Aorta (tissue), 5 donors: ENCODE data around the gene SCAF11. TPM values are rescaled to one million over a fixed set of nuclear protein-coding genes. Genes with fewer than 3 reads are reported as not detected.

Source experiments
- ATAC-seq: fragments of 200-7000 bp; cut with Tn5 transposase; one replicate; pipeline ENCODE4 v1.9.1; 2022; ENCODE audit warnings: moderate library complexity; ENCODE audit not compliant: low FRiP score
- DNase-seq, 2 donors: peaks; one replicate each; pipeline ENCODE4 v3.0.0-alpha.2; 2020
- H3K27ac ChIP-seq, 2 donors: one replicate each; pipeline ENCODE4 v1.5.1; 2013; ENCODE audit warnings: low read length in 2 of 2, mild to moderate bottlenecking in 2 of 2, moderate library complexity in 2 of 2, control low read depth in 1 of 2, inconsistent platforms in 1 of 2, low read depth in 1 of 2
- H3K27me3 ChIP-seq, 2 donors: one replicate each; pipeline ENCODE4 v1.6.1; 2013; ENCODE audit warnings: control low read depth in 1 of 2, low read length in 1 of 2, mild to moderate bottlenecking in 1 of 2, moderate library complexity in 1 of 2; ENCODE audit not compliant: insufficient read depth in 2 of 2, control insufficient read depth in 1 of 2
- H3K36me3 ChIP-seq, 2 donors: one replicate each; pipeline ENCODE4 v1.6.1; 2013; ENCODE audit warnings: control low read depth in 1 of 2, low read length in 1 of 2, mild to moderate bottlenecking in 1 of 2; ENCODE audit not compliant: insufficient read depth in 2 of 2, control insufficient read depth in 1 of 2
- H3K4me1 ChIP-seq, 2 donors: one replicate each; pipeline ENCODE4 v1.6.1; 2013; ENCODE audit warnings: low read length in 2 of 2, control low read depth in 1 of 2, mild to moderate bottlenecking in 1 of 2, moderate library complexity in 1 of 2; ENCODE audit not compliant: insufficient read depth in 2 of 2, control insufficient read depth in 1 of 2
- H3K4me3 ChIP-seq, 2 donors: one replicate each; pipeline ENCODE4 v1.5.1; 2013; ENCODE audit warnings: low read length in 2 of 2, control low read depth in 1 of 2, mild to moderate bottlenecking in 1 of 2
- H3K9me3 ChIP-seq: one replicate; pipeline ENCODE4 v1.6.1; 2013; ENCODE audit warnings: mild to moderate bottlenecking, low read length; ENCODE audit not compliant: control insufficient read depth
- WGBS, 2 donors: extraction: QIAGEN DNeasy Blood & Tissue Kit; methylation state at CpG; one replicate each; pipeline ENCODE4 v1.1.7; 2013; 5-methylcytosine and 5-hydroxymethylcytosine counted together
- intact Hi-C, 2 donors: fragments of 100-400 bp; cut with DNase I; formaldehyde crosslinking; loops; one replicate each; pipeline versions ENCODE4 v1.14.2 to v1.15.0; 2022
- polyA plus RNA-seq, 2 donors: library from polyadenylated mRNA; stranded (reverse); fragments of 200-250 nt; gene quantifications; one replicate each; pipeline ENCODE4 v1.2.3, GENCODE V29; 2013
- total RNA-seq, 2 donors: library from RNA; stranded (reverse); fragmentation: NEBNext Ultra II Directional; extraction: Animal tissue kit (Norgen Biotek cat#: 25700); gene quantifications; one replicate each; pipeline ENCODE4 v1.2.1, GENCODE V29; 2021
- donor health status: healthy with polysubstance abuse.
- donor health status: Bipolar disorder and iron deficiency.
- donor health status: DM: no; HTN: no; CAD: no.
- donor health status: DM: no; HTN: no; CAD: no.
- donor health status: DM: yes; HTN: yes; CAD: no.

The SCAF11 gene
- total and polyA plus RNA-seq, 4 donors: 25.5 to 167 (median 87.4) TPM

- H3K4me3 ChIP-seq: no peak overlapping the region
- H3K4me1 ChIP-seq: peaks cover 0 to 5% of the 10 kb centered on the region in 2 donors
- no peaks in the 10 kb centered on the region for H3K27me3 ChIP-seq
- ATAC-seq (no peak), DNase-seq (no peak)
- intact Hi-C loops: loop anchor here in 1 of 2 donors (5.0 to 10.0 kb wide), 2 partner anchors 55 to 223 kb away; no protein-coding TSS in a partner anchor
- 68% methylated on average over 3 of the region's 3 CpGs for WGBS, 2 donors
- H3K36me3 ChIP-seq: no peaks in the 10 kb centered on the region
- H3K9me3 ChIP-seq: no peaks in the 10 kb centered on the region
- H3K27ac ChIP-seq: no peak overlapping the region
These were observed 3.0 kb downstream of the SCAF11 start for GRCh38 chr12:45987340-45987727.

- 71 to 82% methylated on average over 5 of the region's 5 CpGs for WGBS, 2 donors
- H3K4me3 ChIP-seq: no peak overlapping the region
- H3K36me3 ChIP-seq: no peaks in the 10 kb centered on the region
- H3K9me3 ChIP-seq: no peaks in the 10 kb centered on the region
- intact Hi-C loops: loop anchor here in 1 of 2 donors (5.0 to 10.0 kb wide), 2 partner anchors 54 to 222 kb away; no protein-coding TSS in a partner anchor
- ATAC-seq (no peak), DNase-seq (no peak)
- no peak overlapping the region for H3K27ac ChIP-seq
- no peaks in the 10 kb centered on the region for H3K27me3 ChIP-seq
- H3K4me1 ChIP-seq: peaks cover 0 to 5% of the 10 kb centered on the region in 2 donors
These were observed 3.6 kb downstream of the SCAF11 start for GRCh38 chr12:45986641-45987339.

DNA sequence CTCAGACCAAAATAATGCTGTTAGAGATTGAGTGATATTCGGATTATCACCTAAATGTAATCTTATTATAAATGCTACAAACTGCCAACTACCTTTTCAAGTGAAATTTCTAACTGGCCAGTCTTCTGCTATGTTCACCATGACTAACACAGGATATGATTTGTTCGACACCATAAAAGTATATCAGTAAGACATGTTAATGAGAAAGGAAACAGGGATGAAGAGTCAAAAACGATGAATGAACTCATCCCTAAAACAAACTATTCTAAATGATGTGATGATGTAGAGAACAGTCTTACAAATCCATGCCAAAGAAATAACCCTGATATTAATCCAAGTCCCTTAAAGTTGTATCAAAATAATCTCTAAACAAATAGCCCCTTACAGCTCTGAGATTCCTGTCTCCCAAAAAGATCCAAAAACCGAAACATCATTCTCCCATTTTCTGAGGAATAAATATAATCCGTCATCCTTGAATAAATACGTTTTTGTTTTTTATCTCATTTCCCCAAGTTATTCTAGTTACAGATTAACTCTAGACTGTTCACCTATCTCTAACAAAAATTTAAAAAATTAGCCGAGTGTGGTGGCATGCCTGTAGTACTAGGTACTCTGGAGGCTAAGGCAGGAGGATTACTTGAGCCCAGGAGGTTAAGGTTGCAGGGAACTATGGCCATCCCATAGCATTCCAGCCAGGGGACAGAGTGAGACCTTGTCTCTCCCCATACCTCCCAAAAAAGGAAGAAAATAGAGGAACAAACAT is 9.1 kb downstream of the SCAF11 start:
- intact Hi-C loops: loop anchor here in 1 of 2 donors (10.0 kb wide), 1 partner anchor 216 kb away; no protein-coding TSS in a partner anchor
- no peak for ATAC-seq
- peaks cover 0 to 2% of the 10 kb centered on the region in 2 donors for H3K4me1 ChIP-seq

DNA sequence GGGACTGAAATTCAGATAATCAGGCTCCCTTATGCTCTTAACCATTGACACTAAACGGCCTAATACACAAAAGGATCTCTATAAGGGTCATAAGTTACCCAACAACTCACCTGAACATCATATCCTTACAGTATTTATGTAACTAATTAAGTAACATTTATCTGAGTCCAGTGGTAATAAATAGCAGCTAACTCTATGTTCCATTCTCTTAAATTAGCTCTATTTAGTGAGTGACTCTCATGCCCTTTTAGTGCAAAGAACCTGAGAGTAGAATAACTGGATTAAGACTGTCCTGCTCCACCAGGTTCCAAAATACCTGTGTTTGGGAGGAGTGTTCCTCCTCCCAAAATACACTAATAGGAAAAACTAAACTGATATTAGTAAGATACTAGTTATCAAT is 9.8 kb downstream of the SCAF11 start:
- H3K36me3 ChIP-seq: no peaks in the 10 kb centered on the region
- intact Hi-C loops: loop anchor here in 1 of 2 donors (10.0 kb wide), 1 partner anchor 216 kb away; no protein-coding TSS in a partner anchor
- H3K4me3 ChIP-seq: no peak overlapping the region
- H3K4me1 ChIP-seq: no peaks in the 10 kb centered on the region
- no peaks in the 10 kb centered on the region for H3K27me3 ChIP-seq
- DNase-seq (no peak), ATAC-seq (no peak)
- H3K9me3 ChIP-seq: no peaks in the 10 kb centered on the region
- no peak overlapping the region for H3K27ac ChIP-seq
- 70 to 75% methylated on average over 1 of the region's 1 CpG for WGBS, 2 donors

More for the DNA sequence above, 9.1 kb downstream of the SCAF11 start:
- WGBS, 2 donors: 53 to 54% methylated on average over 7 of the region's 7 CpGs
- Histone ChIP-seq H3K4me3 (no peak overlapping the region), H3K27ac (no peak overlapping the region), H3K9me3 (no peaks in the 10 kb centered on the region), H3K36me3 (no peaks in the 10 kb centered on the region), H3K27me3 (no peaks in the 10 kb centered on the region)
- DNase-seq: no peak

- Histone ChIP-seq H3K9me3 (no peaks in the 10 kb centered on the region), H3K27me3 (no peaks in the 10 kb centered on the region), H3K27ac (no peak overlapping the region), H3K4me1 (no peaks in the 10 kb centered on the region), H3K4me3 (no peak overlapping the region), H3K36me3 (no peaks in the 10 kb centered on the region)
- ATAC-seq: no peak
- intact Hi-C loops: no loop called here
- no peak for DNase-seq
- 78 to 82% methylated on average over 2 of the region's 2 CpGs for WGBS, 2 donors
These were observed 12.3 kb downstream of the SCAF11 start for GRCh38 chr12:45978108-45978507.

DNA sequence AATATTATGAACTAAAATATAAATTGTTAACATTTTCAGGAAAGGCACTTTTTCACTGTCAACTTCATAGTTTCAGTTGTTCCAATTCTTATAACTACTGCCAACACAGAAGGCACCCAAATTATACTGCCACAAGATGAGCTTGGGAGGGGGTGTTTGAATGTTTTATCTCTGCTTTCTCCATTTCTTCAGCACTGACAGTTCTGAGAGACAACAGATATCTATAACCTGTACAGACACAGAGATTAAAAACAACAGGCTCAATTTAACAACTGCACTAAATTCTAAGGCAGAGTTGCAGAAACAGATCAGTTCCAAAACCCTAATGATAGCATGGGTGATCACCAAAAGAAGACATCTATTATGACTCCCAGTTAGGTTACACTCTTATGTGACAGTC is 12.8 kb downstream of the SCAF11 start:
- no peak for ATAC-seq
- intact Hi-C loops: no loop called here
- Histone ChIP-seq H3K4me3 (no peak overlapping the region), H3K27ac (no peak overlapping the region), H3K36me3 (no peaks in the 10 kb centered on the region), H3K9me3 (no peaks in the 10 kb centered on the region), H3K4me1 (no peaks in the 10 kb centered on the region), H3K27me3 (no peaks in the 10 kb centered on the region)
- DNase-seq: no peak

DNA sequence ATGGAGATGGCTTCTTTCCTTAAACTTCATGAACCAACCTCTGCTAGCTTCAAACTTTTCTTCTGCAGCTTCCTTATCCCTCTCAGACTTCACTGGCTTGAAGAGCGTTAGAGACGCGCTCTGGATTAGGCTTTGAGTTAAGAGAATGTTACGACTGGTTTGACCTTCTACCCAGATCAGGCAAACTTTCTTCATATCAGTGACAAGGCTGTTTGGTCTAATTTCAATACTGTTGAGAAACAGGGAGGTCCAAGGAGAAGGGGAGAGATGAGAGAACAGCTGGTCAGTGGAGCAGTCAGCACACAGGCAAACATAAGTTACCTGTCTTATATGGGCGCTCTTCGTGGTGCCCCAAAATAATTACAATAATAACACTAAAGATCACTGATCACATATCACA is 14.9 kb downstream of the SCAF11 start:
- no peak for DNase-seq
- Histone ChIP-seq H3K4me3 (no peak overlapping the region), H3K36me3 (peaks cover 0 to 3% of the 10 kb centered on the region in 2 donors), H3K4me1 (peaks cover 0 to 8% of the 10 kb centered on the region in 2 donors), H3K27me3 (no peaks in the 10 kb centered on the region), H3K9me3 (no peaks in the 10 kb centered on the region), H3K27ac (no peak overlapping the region)
- ATAC-seq: no peak
- intact Hi-C loops: no loop called here
- WGBS, 2 donors: 94 to 95% methylated on average over 6 of the region's 6 CpGs

DNA sequence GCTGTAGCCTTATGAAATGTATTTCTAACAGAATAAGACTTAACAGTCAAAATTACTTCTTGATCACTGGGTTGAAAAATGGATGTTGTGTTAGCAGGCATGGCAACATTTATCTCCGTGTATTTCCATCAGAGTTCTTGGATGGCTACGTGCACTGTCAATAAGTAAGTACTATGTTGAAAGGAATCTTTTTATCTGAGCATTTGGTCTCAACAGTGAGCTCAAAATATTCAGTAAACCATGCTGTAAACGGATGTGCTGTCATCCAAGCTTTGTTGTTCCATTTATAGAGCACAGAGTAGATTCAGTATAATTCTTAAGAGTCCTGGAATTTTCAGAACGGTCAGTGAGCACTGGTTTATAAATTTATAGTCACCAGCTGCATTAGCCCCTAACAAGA is 15.5 kb downstream of the SCAF11 start:
- WGBS, 2 donors: 31 to 34% methylated on average over 4 of the region's 4 CpGs
- no peaks in the 10 kb centered on the region for H3K27me3 ChIP-seq
- H3K4me1 ChIP-seq: peaks cover 0 to 12% of the 10 kb centered on the region in 2 donors
- peaks cover 0 to 3% of the 10 kb centered on the region in 2 donors for H3K36me3 ChIP-seq
- DNase-seq: no peak
- no peak overlapping the region for H3K4me3 ChIP-seq
- intact Hi-C loops: no loop called here
- no peaks in the 10 kb centered on the region for H3K9me3 ChIP-seq
- no peak overlapping the region for H3K27ac ChIP-seq
- no peak for ATAC-seq
